GM19468 (cell line): Measurements from ENCODE around the gene FALEC.
"Not testable (repeated sequence)": the region's sequence is repeated elsewhere in the genome, so short reads cannot be mapped to it uniquely, and the experiment has no call there.

ENCODE experiments used
- ATAC-seq: cut with Tn5 transposase; IDR thresholded peaks from one replicate; pipeline ENCODE4 v1.9.1; 2021; ENCODE audit warnings: mild to moderate bottlenecking, moderate library complexity, moderate number of reproducible peaks; ENCODE audit not compliant: unreplicated experiment; ENCODE audit errors: extremely low read depth

FALEC gene

DNA sequence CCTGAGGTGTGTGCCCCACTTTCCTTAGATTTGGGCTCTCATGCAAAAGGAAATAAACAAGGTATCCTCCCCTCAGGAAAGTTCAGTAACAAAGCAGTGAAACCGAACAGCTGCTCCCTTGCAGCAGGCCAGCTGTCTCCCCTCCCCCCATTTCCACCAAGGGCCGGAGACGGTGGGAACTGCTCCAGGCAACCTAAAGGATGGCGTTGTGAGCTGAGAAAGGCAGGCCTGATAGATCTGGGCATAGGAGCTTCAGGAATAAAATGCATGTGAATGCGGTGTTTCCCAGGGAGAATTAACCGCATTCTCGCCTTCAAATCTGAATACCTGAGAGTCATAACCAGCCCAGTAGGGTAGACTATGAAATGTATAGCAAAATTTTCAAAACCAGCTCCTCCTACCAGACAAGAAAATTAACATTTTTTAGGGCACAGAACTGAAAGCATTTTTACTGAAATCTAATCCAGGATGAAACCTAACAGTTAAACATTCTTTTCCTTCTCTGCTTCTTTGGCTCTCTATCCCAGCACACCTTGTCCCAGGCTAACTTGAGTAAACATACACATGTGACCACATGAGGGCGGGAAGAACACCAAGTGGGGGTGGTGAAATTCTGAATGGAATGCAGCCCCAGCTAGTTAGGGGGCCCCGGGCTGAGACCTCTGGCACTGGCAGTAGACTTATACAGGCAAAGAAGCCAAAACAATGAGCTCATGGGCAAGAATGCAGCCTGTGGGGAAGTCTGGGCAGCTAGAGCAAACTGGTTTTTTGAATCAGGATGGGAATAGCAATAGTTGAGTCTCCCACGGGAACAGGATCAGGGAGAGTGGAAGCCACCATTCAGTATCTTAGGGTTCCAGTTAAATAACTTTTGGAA lies 52.4 kb downstream of the FALEC start:
- ATAC-seq, result no peak

DNA sequence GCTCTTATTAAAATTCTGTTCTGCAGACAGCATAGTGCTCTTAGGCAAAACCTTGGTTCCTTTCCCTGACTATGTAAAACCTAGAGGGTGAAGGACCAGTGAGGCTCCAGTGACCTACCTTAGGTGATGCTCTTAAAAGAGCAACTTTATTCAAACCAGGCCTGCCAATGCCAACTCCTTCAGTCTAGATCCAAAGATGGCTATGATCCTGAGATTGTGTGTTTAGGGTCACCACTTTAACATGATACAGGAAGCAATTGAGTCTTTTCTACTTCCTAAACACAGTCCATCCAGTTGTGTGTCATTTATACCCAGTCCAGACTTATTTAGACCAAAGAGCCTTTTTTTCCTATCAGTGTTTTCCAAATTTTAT lies 53.0 kb downstream of the FALEC start:
- no peak for ATAC-seq

DNA sequence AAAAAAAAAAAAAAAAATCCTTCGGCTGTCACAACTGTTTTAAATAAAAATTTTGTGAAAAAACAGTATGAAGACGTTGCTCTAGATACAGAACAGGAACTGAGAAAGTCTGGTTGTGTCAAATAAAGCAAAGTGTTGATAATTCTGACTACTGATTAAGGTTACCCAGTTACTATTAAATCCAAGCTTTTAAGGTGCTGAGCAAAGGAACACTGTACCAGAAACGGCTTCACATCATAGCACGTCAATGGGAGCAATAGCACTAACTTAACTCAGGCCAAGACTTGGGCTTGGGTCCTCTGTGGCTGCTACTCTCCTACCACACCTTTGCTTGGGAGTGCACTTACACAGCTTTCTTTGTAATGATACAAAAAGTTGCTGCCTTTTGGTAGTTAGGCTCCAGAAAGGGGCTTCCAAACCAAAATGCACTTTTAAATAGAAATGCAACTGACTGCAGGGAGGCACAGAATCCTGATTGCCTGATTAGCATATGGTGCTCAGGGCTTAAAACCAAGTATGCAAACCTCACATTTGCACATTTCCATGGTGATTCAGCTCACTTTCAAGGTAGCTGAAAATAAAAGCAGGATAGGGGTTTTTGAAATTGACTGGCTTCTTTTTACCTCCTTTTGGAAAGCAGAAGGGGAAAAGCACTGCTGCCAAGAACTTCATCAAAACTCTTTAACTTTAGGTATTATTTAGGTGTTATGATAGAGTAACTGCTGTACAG lies 57.5 kb downstream of the FALEC start:
- ATAC-seq, result no peak

DNA sequence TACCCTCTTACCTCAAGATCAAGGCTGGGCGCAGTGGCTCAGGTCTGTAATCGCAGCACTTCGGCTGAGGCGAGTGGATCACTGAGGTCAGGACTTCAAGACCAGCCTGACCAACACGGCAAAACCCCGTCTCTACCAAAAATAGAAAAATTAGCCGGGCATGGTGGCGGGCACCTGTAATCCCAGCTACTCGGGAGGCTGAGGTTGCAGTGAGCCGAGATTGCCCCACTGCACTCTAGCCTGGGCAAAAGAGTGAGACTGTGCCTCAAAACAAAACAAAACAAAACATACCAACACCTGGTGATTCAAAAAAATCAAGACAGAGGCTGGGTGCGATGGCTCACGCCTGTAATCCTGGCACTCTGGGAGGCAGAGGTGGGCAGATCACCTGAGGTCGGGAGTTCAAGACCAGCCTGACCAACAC lies 58.1 kb downstream of the FALEC start:
- ATAC-seq, result not testable (repeated sequence)

DNA sequence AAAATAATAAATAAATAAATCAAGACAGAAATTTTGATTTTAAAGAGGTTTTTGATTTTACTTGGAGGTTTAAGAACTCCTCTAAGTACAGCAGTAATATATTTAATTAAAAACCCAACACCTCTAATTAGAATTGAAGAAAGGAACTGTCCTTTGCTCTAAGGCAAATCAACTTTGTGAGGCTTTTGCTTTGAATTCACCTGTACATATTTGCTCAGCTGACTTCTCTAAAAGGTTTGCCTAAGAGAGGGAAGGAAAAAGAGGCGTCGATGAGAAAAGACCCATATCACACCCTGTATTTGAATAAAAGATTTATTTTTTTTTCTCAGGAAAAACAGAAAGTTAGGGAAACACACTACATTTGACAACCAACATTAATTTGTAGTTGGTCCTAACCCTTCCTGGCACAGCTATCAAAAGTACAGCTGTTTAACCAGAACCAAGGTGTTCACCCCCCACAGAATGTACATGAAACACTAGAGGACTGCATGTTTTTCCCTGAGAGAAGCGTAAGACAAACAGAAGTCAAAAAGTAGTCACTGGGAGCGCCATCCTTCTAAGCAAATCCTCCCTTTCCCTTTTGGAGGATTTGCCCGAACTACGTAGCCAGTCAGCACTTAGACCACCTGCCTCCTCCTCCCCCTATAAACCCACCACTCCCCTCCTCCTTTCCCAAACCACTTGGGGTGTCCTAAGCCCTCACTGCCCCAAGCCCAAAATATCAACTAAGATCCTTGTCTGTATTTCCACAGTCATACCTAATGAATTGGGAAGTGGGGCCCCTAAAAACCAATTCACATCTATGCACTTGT lies 58.9 kb downstream of the FALEC start:
- ATAC-seq, result no peak

DNA sequence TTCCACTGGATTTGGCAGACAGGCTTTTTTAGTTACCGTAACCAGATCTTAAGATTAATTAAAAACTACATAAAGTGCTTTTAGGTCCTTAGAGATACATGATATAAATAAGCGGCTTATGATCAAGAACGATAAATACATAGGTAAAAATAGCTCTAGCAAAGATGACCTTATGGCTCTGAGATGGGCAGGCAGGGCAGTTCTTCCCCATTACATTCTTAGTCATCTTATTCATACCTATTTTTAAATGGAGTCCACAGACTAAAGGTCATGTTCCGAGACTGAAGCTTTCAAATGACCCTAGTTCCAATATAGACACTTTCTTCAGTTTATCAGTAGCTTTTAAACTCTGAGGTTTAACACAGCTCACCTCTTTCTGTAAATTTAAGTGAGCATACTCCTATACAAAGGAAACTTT lies 59.5 kb downstream of the FALEC start:
- ATAC-seq, result no peak

DNA sequence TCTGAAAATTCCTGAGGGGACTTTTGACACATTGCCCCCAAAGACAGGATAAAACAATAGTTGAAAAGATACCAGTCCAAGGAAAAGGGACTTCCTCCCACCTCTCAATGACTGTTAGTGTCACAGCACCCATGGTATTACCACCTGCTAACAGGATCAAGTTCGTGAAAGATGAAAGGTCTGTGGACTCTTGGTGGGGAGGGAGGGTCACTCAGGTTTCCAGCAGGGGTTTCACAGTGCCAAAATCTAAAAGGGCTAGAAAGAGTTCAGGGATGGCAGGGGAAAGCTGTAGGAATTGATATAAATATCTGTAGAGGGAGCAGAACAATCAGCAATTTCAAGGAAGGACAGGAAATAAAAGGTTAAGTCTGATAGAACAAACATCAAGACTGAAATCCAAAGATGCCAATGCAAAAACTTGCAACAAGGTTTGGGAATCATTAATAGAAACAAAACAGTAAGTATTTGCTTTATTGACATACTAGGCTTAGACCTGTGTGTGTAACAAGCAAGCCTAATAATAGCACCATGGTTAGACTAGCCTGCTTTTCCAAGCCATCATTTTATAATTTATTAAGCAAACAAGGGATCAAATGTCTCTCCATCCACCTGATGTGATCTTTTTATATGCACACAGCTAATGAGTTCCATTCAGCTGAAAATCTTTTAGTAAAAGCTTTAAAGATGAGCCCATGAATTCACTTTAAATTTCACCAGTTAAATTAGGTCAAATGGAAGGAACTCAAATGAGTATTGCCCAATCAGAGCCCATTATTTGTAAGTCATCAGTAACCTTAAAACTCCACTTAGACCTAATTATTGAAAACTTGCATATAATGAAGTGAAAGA lies 60.2 kb downstream of the FALEC start:
- no peak for ATAC-seq

DNA sequence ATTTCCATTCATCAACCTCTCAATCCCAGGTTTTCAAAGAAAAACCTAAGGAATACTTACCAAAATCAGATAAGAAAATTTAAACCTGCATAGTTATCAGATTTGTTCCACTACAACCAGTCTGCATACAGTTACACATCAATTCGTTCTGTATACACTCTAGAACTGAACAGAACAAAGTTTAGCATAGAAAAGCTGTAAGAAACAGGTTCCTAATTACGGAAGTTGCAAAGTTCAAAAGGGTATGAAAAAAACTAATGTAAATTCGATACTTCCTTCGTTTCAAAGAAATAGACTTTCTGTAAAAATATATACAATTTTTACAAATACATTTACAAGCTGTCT lies 60.8 kb downstream of the FALEC start:
- ATAC-seq, result no peak

DNA sequence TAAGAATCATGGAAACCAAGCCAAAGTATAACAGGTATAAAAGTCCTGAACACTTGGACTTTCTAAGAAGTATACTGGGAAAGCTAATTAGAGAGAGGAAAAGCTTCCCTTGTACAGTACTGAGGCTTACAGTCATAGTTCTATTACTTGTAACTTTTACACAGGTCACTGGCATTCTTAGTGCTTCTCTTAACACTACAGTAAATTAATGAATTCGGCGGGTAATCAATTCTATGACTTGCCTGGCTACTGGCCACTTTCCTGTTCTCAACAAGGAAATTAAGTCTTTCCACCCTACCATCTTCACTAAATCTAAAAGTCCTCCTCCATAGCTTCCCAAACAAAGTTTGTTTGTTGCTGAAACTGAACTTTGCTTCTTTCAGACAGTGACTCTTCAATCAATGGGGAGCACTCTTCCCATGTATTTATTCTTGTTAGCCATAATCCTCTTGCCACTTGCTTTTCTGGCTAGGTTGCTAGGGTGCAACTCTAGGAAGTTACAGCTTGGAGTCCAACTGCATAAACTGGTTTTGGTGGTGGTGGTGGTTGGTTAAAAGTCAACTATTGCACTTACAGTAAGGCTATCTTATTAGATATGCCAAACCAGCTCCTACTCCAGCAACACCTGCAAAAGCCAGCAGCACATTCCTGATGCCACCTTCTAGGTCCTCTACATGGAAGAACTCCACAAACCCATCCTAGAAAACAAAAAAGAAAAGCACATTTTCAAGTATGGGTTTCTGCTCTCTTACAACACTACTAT lies 61.4 kb downstream of the FALEC start:
- no peak for ATAC-seq

DNA sequence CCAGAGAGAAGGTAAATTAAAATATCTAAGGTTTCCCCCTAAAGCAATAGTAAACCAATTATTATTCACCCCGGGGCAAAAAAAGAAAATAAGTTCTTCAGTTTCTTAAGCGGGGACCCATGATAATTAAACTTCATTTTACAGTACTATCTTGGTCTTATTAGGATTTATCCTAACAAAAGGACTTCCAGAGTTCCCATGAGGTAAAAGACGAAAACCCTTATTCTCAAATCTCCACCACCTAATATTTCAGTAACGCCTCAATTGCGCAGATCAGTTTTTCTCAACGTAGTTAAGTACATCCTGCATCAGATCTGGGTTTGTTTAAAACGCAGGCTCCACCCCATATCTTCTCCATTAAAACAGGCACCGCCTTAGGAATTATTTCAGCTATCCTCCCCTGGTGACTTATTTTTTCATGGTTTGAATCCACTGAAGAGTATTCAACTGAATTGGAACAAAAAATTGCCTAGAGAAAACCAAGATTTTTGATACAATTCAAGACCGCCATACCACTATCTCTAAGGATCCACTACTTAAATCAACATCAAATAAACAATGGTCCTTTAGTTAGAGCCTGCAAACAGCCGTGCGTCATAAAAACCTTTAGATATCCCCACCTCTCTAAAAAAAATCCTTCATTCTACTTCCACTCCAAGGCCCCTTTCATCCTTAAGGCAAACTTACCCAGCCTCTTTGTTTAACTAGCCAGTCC lies 62.2 kb downstream of the FALEC start:
- ATAC-seq, result no peak

DNA sequence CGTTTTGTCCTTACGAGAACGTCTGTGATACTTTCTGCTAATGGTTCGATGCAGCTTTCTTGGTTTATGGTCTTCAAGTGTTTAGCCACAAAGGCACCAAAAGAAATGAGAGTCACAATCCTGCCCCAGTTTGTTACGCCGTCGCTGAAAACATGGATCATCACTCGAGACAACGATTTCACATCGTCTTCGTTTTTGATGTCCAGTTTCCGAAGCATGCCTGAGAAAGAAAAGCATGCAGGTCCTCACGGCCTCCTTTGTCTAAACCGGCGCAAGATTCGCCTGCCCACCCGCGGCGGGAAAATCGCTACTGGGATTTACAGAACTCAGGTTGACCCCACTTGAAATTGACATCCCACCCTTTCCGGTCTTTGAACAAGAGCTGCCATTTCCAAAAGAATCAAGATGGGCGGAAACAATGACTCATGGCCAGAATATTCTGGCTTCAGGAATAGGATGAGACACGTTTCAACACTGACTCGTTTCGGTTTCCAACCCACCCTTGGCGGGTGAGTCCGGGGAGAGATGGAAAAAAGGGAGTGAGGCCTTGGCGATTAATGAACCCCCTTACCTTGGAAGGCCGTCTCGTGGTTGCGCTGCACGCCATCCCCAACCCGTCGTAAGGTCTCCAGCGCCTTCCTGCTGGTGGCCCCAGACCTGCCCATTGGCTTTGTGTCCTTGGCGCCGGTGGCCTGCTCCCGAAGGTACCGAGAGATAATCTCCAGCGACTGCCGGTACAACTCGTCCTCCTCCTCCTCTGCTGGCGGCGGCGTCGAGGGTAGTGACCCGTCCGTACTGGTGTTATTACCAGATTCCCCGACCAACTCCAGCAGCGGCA lies 62.9 kb downstream of the FALEC start:
- ATAC-seq, result no peak

DNA sequence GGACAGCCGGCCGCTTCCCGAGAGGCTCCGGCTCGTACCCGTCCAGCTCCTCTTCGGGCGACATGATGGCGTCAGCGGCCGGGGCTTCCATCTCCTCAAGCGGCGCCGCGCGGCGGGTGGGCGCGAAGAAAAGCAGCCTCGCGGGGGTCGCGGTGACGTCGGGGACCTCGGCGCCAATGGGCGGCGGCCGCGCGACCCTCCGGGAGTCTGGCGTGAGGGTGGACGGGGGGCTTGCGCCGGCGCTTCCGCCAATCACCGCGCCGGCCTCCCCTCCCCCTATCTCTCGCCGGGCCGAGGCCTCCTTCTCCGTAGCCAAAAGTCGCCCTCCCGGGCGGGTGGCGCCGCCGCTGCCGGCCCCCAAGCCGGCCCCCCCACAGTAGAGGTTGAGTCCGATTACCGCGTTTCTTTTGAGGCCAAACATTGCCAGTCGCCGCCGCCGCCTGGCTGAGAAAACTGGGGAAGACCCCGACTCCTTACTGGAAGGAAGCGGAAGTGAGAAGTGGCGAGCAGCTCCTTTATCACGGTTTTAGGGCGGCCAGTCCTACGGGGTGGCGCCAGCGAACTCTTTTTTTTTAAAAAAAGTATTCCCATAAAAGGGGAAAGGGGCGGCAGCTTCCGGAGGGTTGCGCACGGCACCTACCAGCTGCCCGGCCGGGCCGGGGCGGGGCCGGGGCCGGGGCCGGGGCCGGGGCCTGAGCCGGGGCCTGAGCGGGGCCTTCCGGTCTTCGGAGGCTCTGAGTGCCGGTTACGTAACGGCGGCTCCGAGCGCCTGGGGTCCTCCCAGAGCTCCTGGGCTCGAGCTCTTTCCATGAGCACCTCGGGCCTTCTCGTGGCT lies 63.8 kb downstream of the FALEC start, which contains the start of gene MCL1:
TSS of gene MCL1 (minus strand) at position 501 of the 835 bp plus-strand sequence. CDS start at position 421, 80 bp downstream.
- peak; percentile 53 for ATAC-seq

DNA sequence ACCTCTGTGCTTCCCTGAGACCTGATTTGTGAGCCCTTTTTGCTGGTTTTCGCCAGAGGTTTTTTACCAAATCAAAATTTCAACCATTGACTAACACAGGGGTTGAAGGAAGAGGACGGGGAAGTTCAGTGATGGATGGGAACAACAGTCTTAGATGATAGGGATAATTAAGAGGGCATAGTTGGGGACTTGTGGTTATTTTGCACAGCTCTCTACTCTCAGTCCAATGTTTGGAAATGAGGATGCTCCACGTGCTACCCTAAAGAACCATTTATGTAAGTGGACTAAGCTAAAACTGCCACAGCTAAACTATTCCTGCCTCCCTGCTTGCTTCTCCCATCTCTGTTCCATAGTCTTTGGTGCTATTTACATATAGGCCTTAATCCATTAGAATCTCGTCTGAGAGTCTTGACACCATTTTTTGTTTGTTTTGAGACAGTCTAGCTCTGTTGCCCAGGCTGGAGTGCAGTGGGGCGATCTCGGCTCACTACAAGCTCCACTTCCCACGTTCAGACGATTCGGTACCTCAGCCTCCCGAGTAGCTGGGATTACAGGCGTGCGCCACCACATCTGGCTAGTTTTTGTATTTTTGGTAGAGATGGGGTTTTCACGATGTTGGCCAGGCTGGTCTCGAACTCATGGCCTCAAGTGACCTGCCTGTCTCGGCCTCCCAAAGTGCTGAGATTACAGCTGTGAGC lies 64.5 kb downstream of the FALEC start:
- no peak for ATAC-seq

DNA sequence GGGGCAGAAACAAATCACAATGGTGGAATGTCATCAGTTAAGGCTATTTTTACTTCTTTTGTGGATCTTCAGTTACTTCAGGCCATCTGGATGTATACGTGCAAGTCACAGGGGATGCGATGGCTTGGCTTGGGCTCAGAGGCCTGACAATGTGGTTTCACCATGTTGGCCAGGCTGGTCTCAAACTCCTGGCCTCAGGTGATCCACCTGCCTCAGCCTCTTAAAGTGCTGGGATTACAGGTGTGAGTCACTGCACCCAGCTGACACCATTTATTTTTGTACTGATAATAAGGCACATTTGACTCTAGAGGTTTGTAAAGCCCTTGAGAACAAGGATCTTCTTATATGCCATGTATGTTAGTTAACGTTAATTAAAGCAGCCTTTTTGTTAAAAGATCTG lies 65.4 kb downstream of the FALEC start:
- ATAC-seq, result not testable (repeated sequence)

DNA sequence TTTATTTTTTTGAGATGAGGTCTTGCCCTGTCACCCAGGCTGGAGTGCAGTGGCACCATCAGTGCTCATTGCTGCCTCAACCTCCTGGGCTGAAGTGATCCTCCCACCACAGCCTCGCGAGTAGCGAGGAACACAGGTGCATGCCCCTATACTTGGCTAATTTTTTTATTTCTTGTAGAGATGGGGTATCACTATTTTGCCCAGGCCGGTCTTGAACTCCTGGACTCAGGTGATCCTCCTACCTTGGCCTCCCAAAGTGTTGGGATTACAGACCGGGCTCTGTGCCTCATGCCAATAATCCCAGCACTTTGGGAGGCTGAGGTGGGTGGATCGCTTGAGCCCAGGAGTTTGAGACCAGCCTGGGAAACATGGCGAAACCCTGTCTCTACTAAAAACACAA lies 65.9 kb downstream of the FALEC start:
- not testable (repeated sequence) for ATAC-seq

DNA sequence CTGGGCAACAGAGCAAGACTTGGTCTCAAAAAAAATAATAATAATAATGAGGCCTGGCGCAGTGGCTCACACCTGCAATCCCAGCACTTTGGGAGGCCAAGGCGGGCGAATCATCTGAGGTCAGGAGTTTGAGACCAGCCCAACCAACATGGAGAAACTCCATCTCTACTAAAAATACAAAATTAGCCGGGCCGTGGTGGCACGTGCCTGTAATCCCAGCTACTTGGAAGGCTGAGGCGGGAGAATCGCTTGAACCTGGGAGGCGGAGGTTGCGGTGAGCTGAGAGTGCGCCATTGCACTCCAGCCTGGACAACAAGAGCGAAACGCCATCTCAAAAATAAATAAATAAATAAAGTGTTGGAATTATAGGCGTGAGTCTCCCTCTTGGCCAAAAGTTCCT lies 66.4 kb downstream of the FALEC start:
- ATAC-seq, result not testable (repeated sequence)
